Measurements from ENCODE around the gene PKP3. TPM values are rescaled to one million over a fixed set of nuclear protein-coding genes. Genes with fewer than 3 reads are reported as not detected.

PKP3 gene
- total RNA-seq, 2 experiments from 2014 or later: not detected

GRCh38 chr11:359181-359714, 34.8 kb upstream of the PKP3 start:
- no peak overlapping the region for H3K27ac ChIP-seq (ENCODE audit: low read depth, low read length, poor library complexity, severe bottlenecking)
- no peak overlapping the region for H3K4me2 ChIP-seq (ENCODE audit: low read length)
- POLR2A ChIA-PET: no interaction called here
- TF ChIP-seq CTCF (conservative IDR thresholded peaks at IDR 0.05; ENCODE audit: low read length) (no peak), EZH2phosphoT487 (IDR thresholded peaks at IDR 0.05; ENCODE audit: borderline replicate concordance, low read depth, low read length) (no peak)
- no peak overlapping the region for H2AFZ ChIP-seq (ENCODE audit: low read length)
- H3K9me2 ChIP-seq (ENCODE audit: insufficient read depth, low read length): no peaks in the 10 kb centered on the region
- no peaks in the 10 kb centered on the region for H3K9me3 ChIP-seq (ENCODE audit: low read length)
- peaks cover 21% of the 10 kb centered on the region for H3K4me1 ChIP-seq (ENCODE audit: insufficient read depth, low read length, poor library complexity, severe bottlenecking)
- H3K79me2 ChIP-seq (ENCODE audit: insufficient read depth, low read depth, low read length): no peaks in the 10 kb centered on the region
- H3K36me3 ChIP-seq (ENCODE audit: insufficient read depth, low read length): no peaks in the 10 kb centered on the region
- intact Hi-C loops (cut with micrococcal nuclease; ENCODE audit: unreplicated experiment): loop anchor here (5.0 kb wide), 1 partner anchor 152 kb away; the partner anchor contains the start of genes BET1L and RIC8A
- no TSS peak for BruUV-seq (replicated peaks)
- CTCF ChIA-PET (ENCODE audit: unreplicated experiment): interaction anchor here (0.6 kb wide), 1 partner anchor 336 kb away, joined by 5 read pairs; the partner anchor contains the start of gene TMEM80
- peak; percentile 22 for DNase-seq (ENCODE audit: low spot score)
- no peaks in the 10 kb centered on the region for H4K20me1 ChIP-seq (ENCODE audit: insufficient read depth, low read length)
- H3K4me3 ChIP-seq (ENCODE audit: low read depth, low read length, poor library complexity, severe bottlenecking): no peak overlapping the region

GRCh38 chr11:360326-361280, 33.4 kb upstream of the PKP3 start:
- Histone ChIP-seq H4K20me1 (ENCODE audit: insufficient read depth, low read length) (no peaks in the 10 kb centered on the region), H3K4me3 (ENCODE audit: low read depth, low read length, poor library complexity, severe bottlenecking) (no peak overlapping the region), H3K4me2 (ENCODE audit: low read length) (no peak overlapping the region), H2AFZ (ENCODE audit: low read length) (no peak overlapping the region), H3K9me3 (ENCODE audit: low read length) (no peaks in the 10 kb centered on the region), H3K27ac (ENCODE audit: low read depth, low read length, poor library complexity, severe bottlenecking) (no peak overlapping the region), H3K9me2 (ENCODE audit: insufficient read depth, low read length) (no peaks in the 10 kb centered on the region), H3K36me3 (ENCODE audit: insufficient read depth, low read length) (no peaks in the 10 kb centered on the region), H3K4me1 (ENCODE audit: insufficient read depth, low read length, poor library complexity, severe bottlenecking) (peaks cover 7% of the 10 kb centered on the region), H3K79me2 (ENCODE audit: insufficient read depth, low read depth, low read length) (no peaks in the 10 kb centered on the region)
- no peak for DNase-seq (ENCODE audit: low spot score)
- BruUV-seq (replicated peaks): no TSS peak
- intact Hi-C loops (cut with micrococcal nuclease; ENCODE audit: unreplicated experiment): loop anchor here (2.0 kb wide), 1 partner anchor 110 kb away; no protein-coding TSS in a partner anchor
- ChIA-PET POLR2A (no interaction called here), CTCF (ENCODE audit: unreplicated experiment) (no interaction called here)
- no peak for TF ChIP-seq EZH2phosphoT487 (IDR thresholded peaks at IDR 0.05; ENCODE audit: borderline replicate concordance, low read depth, low read length)
- no peak for TF ChIP-seq CTCF (conservative IDR thresholded peaks at IDR 0.05; ENCODE audit: low read length)
